HCT116 (cell line): ENCODE measurements around the gene UBE2E1.

Source experiments
- CEBPB ChIP-seq: IDR thresholded peaks from 2 replicates; pipeline ENCODE4 v1.6.1; 2012; ENCODE audit warnings: low read depth
- CTCF ChIP-seq, 3 experiments: fragments of 200-600 bp in 1 of 3; sonication (generic) in 1 of 3; IDR thresholded peaks in 2 of 3; conservative IDR thresholded peaks in 1 of 3; 2 replicates each; pipeline ENCODE4 v1.5.1; 2012 to 2017; ENCODE audit warnings: low read depth in 2 of 3, low read length in 2 of 3, antibody characterized with exemption in 1 of 3, borderline replicate concordance in 1 of 3, control low read depth in 1 of 3, mild to moderate bottlenecking in 1 of 3, mixed read lengths in 1 of 3, mixed run types in 1 of 3, moderate library complexity in 1 of 3; ENCODE audit not compliant: insufficient read depth in 1 of 3
- EZH2 ChIP-seq: fragments of 200-600 bp; sonication (generic); IDR thresholded peaks from 2 replicates; pipeline ENCODE4 v1.6.1; 2017; ENCODE audit warnings: antibody characterized with exemption, mixed run types
- MAX ChIP-seq: IDR thresholded peaks from 2 replicates; pipeline ENCODE4 v1.6.1; 2012
- POLR2A ChIP-seq: IDR thresholded peaks from 2 replicates; pipeline ENCODE4 v1.7.0; 2011; ENCODE audit warnings: borderline replicate concordance; ENCODE audit not compliant: insufficient read depth, insufficient read length; ENCODE audit errors: extremely low read depth
- RAD21 ChIP-seq: IDR thresholded peaks from 2 replicates; pipeline ENCODE4 v1.6.1; 2012; ENCODE audit warnings: low read depth, mild to moderate bottlenecking
- SIN3A ChIP-seq: IDR thresholded peaks from 2 replicates; pipeline ENCODE4 v1.6.1; 2012; ENCODE audit warnings: low read depth
- YY1 ChIP-seq: IDR thresholded peaks from 2 replicates; pipeline ENCODE4 v1.6.1; 2011; ENCODE audit warnings: low read length, low read depth, moderate library complexity, mild to moderate bottlenecking; ENCODE audit not compliant: insufficient replicate concordance; ENCODE audit errors: extremely low read depth
- ZFX ChIP-seq: fragments of 450-650 bp; IDR thresholded peaks from 2 replicates; pipeline ENCODE4 v1.6.1; 2017

- TF ChIP-seq POLR2A (no peak), MAX (no peak), RAD21 (no peak), CTCF (IDR thresholded peaks at IDR 0.05 in 2 of 3, conservative IDR thresholded peaks at IDR 0.05 in 1 of 3; ENCODE audit: borderline replicate concordance in 1 of 3, insufficient read depth in 1 of 3, low read depth in 2 of 3, low read length in 2 of 3) (no peak), ZFX (no peak), SIN3A (no peak), CEBPB (no peak), YY1 (no peak), EZH2 (no peak)
Measured at GRCh38 chr3:23831517-23832394, 26.0 kb downstream of the UBE2E1 start.
